DMS79 (cell line): ENCODE data around the gene ASB15.
"Not testable (repeated sequence)": the region's sequence is repeated elsewhere in the genome, so short reads cannot be mapped to it uniquely, and the experiment has no call there.

Source experiments
- DNase-seq: peaks from one replicate; lab custom pipeline; 2025; lab: John Stamatoyannopoulos, UW

ASB15 gene

GRCh38 chr7:123598657-123599056, 3.0 kb upstream of the ASB15 start:
- no peak for DNase-seq

- DNase-seq, result no peak
Observed at GRCh38 chr7:123599766-123600165, 1.9 kb upstream of the ASB15 start.

GRCh38 chr7:123600876-123601275, 745 bp upstream of the ASB15 start:
- DNase-seq, result no peak

- DNase-seq, result no peak
Observed at GRCh38 chr7:123602648-123603047, 1.0 kb downstream of the ASB15 start.

GRCh38 chr7:123604739-123605138, 3.1 kb downstream of the ASB15 start:
- DNase-seq, result no peak

- DNase-seq, result no peak
Observed at GRCh38 chr7:123607423-123607975, 5.9 kb downstream of the ASB15 start.

- no peak for DNase-seq
Observed at GRCh38 chr7:123608991-123609882, 7.6 kb downstream of the ASB15 start.

- no peak for DNase-seq
Observed at GRCh38 chr7:123609883-123610239, 8.2 kb downstream of the ASB15 start.

GRCh38 chr7:123612024-123612423, 10.4 kb downstream of the ASB15 start:
- no peak for DNase-seq

- no peak for DNase-seq
Observed at GRCh38 chr7:123615344-123615743, 13.7 kb downstream of the ASB15 start.

GRCh38 chr7:123616223-123616622, 14.6 kb downstream of the ASB15 start:
- no peak for DNase-seq

- DNase-seq, result no peak
Observed at GRCh38 chr7:123621707-123622106, 20.1 kb downstream of the ASB15 start.

- no peak for DNase-seq
Observed at GRCh38 chr7:123622660-123623386, 21.2 kb downstream of the ASB15 start.

GRCh38 chr7:123624527-123625183, 23.0 kb downstream of the ASB15 start:
- DNase-seq, result no peak

GRCh38 chr7:123625254-123625653, 23.6 kb downstream of the ASB15 start:
- DNase-seq, result no peak

GRCh38 chr7:123627851-123628250, 26.2 kb downstream of the ASB15 start:
- DNase-seq, result no peak

- no peak for DNase-seq
Observed at GRCh38 chr7:123628829-123629228, 27.2 kb downstream of the ASB15 start.

- no peak for DNase-seq
Observed at GRCh38 chr7:123629281-123629680, 27.7 kb downstream of the ASB15 start.

GRCh38 chr7:123632808-123633207, 31.2 kb downstream of the ASB15 start:
- DNase-seq, result no peak

GRCh38 chr7:123633553-123633952, 31.9 kb downstream of the ASB15 start:
- no peak for DNase-seq

- DNase-seq, result not testable (repeated sequence)
Observed at GRCh38 chr7:123634011-123634573, 32.5 kb downstream of the ASB15 start.
